OCI-LY3 (cell line): ENCODE measurements around the gene ST3GAL3.

Experiments used
- H2AFZ ChIP-seq: fragments of 200-600, 300-600 bp; shearing (Covaris generic); 2 replicates; pipeline ENCODE4 v1.6.0; 2014; ENCODE audit warnings: antibody characterized with exemption, low read depth, low read length
- H3K27ac ChIP-seq: fragments of 200-600, 300-600 bp; sonication (generic); 2 replicates; pipeline ENCODE4 v1.5.1; 2014; ENCODE audit warnings: mild to moderate bottlenecking, low read length, moderate library complexity, mixed read lengths
- H3K27me3 ChIP-seq: fragments of 200-600, 300-600 bp; sonication (generic); 2 replicates; pipeline ENCODE4 v1.6.1; 2014; ENCODE audit warnings: low read depth, low read length, mixed read lengths
- H3K36me3 ChIP-seq: fragments of 200-600, 300-600 bp; sonication (generic); replicated peaks from 2 replicates; pipeline ENCODE3; 2014; ENCODE audit warnings: low read depth, low read length, mixed read lengths
- H3K4me1 ChIP-seq: fragments of 300-600, 200-600 bp; sonication (generic); 2 replicates; pipeline ENCODE4 v1.6.1; 2014; ENCODE audit warnings: low read length, mixed read lengths
- H3K4me2 ChIP-seq: fragments of 200-600, 300-600 bp; sonication (generic); 2 replicates; pipeline ENCODE4 v1.6.1; 2014; ENCODE audit warnings: low read length, mixed read lengths
- H3K4me3 ChIP-seq: fragments of 300-600, 200-600 bp; sonication (generic); 2 replicates; pipeline ENCODE4 v1.5.1; 2014; ENCODE audit warnings: antibody characterized with exemption, mild to moderate bottlenecking, low read length, moderate library complexity
- H3K79me2 ChIP-seq: fragments of 300-600, 200-600 bp; shearing (Covaris generic); 2 replicates; pipeline ENCODE4 v1.6.1; 2014; ENCODE audit warnings: mild to moderate bottlenecking, low read length, mixed read lengths
- H3K9ac ChIP-seq: fragments of 300-600, 200-600 bp; shearing (Covaris generic); 2 replicates; pipeline ENCODE4 v1.6.0; 2014; ENCODE audit warnings: mild to moderate bottlenecking, low read length, moderate library complexity
- H3K9me3 ChIP-seq: fragments of 200-600, 300-600 bp; shearing (Covaris generic); 2 replicates; pipeline ENCODE4 v1.6.1; 2014; ENCODE audit warnings: low read length, mixed read lengths; ENCODE audit not compliant: insufficient read depth
- H4K20me1 ChIP-seq: fragments of 200-600, 300-600 bp; sonication (generic); 2 replicates; pipeline ENCODE4 v1.6.1; 2016; ENCODE audit warnings: low read length, mixed read lengths; ENCODE audit not compliant: insufficient read depth
- EZH2phosphoT487 ChIP-seq: fragments of 200-600 bp; shearing (Covaris generic); IDR thresholded peaks from 2 replicates; pipeline ENCODE4 v1.6.1; 2018; ENCODE audit warnings: antibody characterized with exemption, mixed run types, low read depth
- TF ChIP-seq, protein P1 (sequence below): fragments of 200-600, 300-600 bp; sonication (generic); IDR thresholded peaks from 2 replicates; pipeline ENCODE4 v1.5.1; 2014; ENCODE audit warnings: antibody characterized with exemption, low read length, low read depth

The ST3GAL3 gene

DNA sequence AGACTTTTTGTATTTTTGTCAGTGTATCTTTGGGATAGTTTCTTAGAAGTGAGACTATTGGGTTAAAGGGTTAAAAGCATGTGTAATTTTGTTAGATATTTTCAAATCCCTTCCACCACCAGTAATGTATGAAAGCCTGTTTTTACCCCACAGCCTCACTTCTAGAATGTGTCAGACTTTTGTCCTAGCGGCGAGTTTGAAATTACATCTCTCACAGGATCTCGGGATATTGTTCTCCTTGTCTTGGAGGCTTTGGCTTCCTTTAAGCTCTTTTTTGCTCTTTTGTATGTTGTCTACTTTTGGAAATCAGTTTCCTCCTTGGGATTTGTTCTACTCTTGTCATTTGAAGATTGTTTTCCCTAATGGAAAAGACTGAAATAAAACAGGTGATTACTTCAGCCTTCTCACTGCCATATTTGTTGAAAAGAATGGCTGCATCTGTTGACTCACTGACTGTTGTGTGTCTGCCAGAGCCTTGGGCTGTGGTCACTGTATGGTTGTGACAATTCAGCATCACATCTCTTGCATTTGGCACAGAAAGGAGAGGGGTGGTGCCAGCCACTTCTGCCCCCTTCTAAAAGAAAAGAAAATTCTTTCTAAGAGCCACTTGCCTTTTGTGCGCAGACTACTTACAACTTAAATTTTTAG is 22.6 kb downstream of the ST3GAL3 start:
- H3K4me1 ChIP-seq = no peaks in the 10 kb centered on the region
- H3K36me3 ChIP-seq = no peaks in the 10 kb centered on the region
- H4K20me1 ChIP-seq = no peaks in the 10 kb centered on the region
- no peak overlapping the region for H3K9ac ChIP-seq
- no peaks in the 10 kb centered on the region for H3K27me3 ChIP-seq
- H2AFZ ChIP-seq = no peak overlapping the region
- H3K27ac ChIP-seq = no peak overlapping the region
- no peaks in the 10 kb centered on the region for H3K79me2 ChIP-seq
- H3K4me2 ChIP-seq = no peak overlapping the region
- no peaks in the 10 kb centered on the region for H3K9me3 ChIP-seq
- TF ChIP-seq, protein P1, sequence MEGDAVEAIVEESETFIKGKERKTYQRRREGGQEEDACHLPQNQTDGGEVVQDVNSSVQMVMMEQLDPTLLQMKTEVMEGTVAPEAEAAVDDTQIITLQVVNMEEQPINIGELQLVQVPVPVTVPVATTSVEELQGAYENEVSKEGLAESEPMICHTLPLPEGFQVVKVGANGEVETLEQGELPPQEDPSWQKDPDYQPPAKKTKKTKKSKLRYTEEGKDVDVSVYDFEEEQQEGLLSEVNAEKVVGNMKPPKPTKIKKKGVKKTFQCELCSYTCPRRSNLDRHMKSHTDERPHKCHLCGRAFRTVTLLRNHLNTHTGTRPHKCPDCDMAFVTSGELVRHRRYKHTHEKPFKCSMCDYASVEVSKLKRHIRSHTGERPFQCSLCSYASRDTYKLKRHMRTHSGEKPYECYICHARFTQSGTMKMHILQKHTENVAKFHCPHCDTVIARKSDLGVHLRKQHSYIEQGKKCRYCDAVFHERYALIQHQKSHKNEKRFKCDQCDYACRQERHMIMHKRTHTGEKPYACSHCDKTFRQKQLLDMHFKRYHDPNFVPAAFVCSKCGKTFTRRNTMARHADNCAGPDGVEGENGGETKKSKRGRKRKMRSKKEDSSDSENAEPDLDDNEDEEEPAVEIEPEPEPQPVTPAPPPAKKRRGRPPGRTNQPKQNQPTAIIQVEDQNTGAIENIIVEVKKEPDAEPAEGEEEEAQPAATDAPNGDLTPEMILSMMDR = no peak
- TF ChIP-seq EZH2phosphoT487 = no peak
- H3K4me3 ChIP-seq = no peak overlapping the region

- H2AFZ ChIP-seq = no peak overlapping the region
- no peaks in the 10 kb centered on the region for H3K79me2 ChIP-seq
- TF ChIP-seq, protein P1 = no peak
- TF ChIP-seq EZH2phosphoT487 = no peak
- H3K4me2 ChIP-seq = no peak overlapping the region
- H3K4me1 ChIP-seq = no peaks in the 10 kb centered on the region
- no peak overlapping the region for H3K4me3 ChIP-seq
- no peaks in the 10 kb centered on the region for H4K20me1 ChIP-seq
- no peaks in the 10 kb centered on the region for H3K9me3 ChIP-seq
- H3K27me3 ChIP-seq = no peaks in the 10 kb centered on the region
- no peak overlapping the region for H3K9ac ChIP-seq
- H3K36me3 ChIP-seq = no peaks in the 10 kb centered on the region
- no peak overlapping the region for H3K27ac ChIP-seq
Observed at GRCh38 chr1:43731867-43732531, 24.7 kb downstream of the ST3GAL3 start.

GRCh38 chr1:43736819-43737218 is 29.5 kb downstream of the ST3GAL3 start:
- no peaks in the 10 kb centered on the region for H3K79me2 ChIP-seq
- no peak overlapping the region for H3K4me3 ChIP-seq
- no peaks in the 10 kb centered on the region for H3K9me3 ChIP-seq
- peaks cover 3% of the 10 kb centered on the region; the same call in 1 of the 2 replicates for H3K4me1 ChIP-seq
- no peak overlapping the region for H3K27ac ChIP-seq
- TF ChIP-seq, protein P1 = no peak
- TF ChIP-seq EZH2phosphoT487 = no peak
- no peak overlapping the region for H2AFZ ChIP-seq
- no peak overlapping the region for H3K4me2 ChIP-seq
- H4K20me1 ChIP-seq = no peaks in the 10 kb centered on the region
- H3K27me3 ChIP-seq = no peaks in the 10 kb centered on the region
- no peak overlapping the region for H3K9ac ChIP-seq
- no peaks in the 10 kb centered on the region for H3K36me3 ChIP-seq

- H3K36me3 ChIP-seq = no peaks in the 10 kb centered on the region
- peaks cover 6% of the 10 kb centered on the region; the same call in 1 of the 2 replicates for H3K4me1 ChIP-seq
- no peak overlapping the region for H2AFZ ChIP-seq
- no peak for TF ChIP-seq EZH2phosphoT487
- TF ChIP-seq, protein P1 = no peak
- no peaks in the 10 kb centered on the region for H3K27me3 ChIP-seq
- H4K20me1 ChIP-seq = no peaks in the 10 kb centered on the region
- H3K27ac ChIP-seq = no peak overlapping the region
- H3K9ac ChIP-seq = no peak overlapping the region
- no peak overlapping the region for H3K4me2 ChIP-seq
- no peak overlapping the region for H3K4me3 ChIP-seq
- H3K9me3 ChIP-seq = no peaks in the 10 kb centered on the region
- H3K79me2 ChIP-seq = no peaks in the 10 kb centered on the region
Observed at GRCh38 chr1:43742026-43742425, 34.7 kb downstream of the ST3GAL3 start.
